GM18861 (cell line): ENCODE results near the gene PARD3B.

Experiments used
- ATAC-seq: cut with Tn5 transposase; IDR thresholded peaks from one replicate; pipeline ENCODE4 v1.9.1; 2021; ENCODE audit not compliant: unreplicated experiment

Gene PARD3B

DNA sequence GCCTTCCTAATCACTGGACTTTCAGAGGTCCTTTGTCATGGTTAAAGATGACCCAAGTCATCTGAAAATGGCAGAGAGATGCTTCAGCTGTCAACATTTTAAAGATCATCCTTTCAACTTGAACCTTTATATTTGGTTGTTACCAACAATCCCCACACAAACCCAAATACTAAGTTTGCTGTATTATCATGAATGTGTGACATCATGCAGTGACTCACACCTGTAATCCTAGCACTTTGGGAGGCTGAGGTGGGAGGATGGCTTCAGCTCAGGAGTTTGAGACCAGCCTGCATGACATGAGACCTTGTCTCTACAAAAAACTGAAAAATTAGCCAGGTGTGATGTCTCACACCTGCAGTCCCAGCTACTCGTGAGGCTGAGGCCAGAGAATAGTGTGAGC, 1081.8 kb downstream of the PARD3B start:
- no peak for ATAC-seq

DNA sequence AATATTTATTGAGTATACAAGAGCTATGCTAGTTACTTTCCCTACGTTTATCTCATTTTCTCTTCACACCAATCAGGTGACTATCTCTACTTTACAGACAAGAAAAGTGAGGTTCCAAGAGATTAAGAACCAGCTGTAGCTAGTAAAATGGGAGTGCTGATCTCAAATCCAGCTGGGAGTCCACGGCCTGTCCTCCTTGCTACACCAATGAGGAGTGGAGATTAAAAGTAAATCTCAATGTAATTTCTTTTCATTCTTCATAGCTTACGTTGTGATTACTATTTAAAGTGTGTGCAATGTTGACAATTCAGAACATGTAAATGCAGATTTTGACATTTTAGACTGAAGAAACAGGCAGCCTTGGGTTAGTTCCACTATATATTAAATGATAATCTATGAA, 1083.1 kb downstream of the PARD3B start:
- ATAC-seq: no peak

DNA sequence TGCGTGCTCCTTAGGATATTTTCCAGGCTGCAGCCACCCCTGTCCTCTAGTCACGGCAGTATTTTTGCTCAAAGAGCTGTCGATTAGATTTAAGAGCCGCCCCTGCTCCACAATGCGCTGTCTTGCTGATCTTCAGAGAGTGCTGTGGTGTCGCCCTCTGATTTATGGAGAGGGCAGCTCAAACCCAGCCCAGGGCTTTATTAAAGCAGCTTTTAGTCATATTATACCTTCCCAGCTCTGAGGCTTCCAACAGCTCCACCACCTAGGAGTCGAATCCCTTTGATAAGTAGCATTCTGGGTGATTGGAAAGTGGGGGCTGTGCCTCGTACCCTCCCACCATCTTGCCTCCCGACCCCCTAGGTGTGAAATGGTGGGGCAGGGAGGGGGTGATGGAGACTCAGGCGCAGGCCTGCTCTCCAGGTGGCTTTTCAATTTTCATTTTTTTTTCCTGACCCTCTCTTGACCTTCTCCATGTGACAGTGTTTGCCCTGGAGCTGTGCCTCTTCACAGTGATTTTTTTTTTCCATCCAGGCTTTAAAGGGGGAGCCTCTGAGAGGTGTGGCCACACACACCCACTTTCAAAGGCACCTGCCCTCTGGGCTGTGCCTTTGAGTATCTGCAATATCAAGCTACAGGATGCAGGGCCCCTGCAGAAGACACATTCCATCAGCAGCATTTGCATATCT, 1084.0 kb downstream of the PARD3B start:
- no peak for ATAC-seq

DNA sequence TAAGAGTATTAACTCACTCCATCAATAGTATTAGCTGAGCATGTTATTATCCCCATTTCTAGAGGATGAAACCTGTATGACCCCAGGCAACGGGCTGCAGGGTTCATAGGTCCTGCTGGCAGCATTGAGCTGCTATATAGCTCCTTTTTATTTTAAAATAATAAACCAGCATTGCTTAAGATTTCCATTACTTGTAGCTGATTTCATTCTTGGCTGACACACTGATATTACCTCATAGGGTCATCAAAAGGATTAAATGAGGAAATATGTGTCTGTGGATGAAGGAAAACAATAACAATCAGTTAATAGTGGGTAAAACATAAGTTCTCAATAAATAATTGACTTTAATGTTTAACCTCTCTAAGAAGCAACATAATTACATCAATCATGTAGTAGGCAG, 1088.7 kb downstream of the PARD3B start:
- no peak for ATAC-seq

- no peak for ATAC-seq
These were observed 1091.5 kb downstream of the PARD3B start for GRCh38 chr2:205636549-205637319.

GRCh38 chr2:205637320-205637602, 1092.0 kb downstream of the PARD3B start:
- no peak for ATAC-seq

DNA sequence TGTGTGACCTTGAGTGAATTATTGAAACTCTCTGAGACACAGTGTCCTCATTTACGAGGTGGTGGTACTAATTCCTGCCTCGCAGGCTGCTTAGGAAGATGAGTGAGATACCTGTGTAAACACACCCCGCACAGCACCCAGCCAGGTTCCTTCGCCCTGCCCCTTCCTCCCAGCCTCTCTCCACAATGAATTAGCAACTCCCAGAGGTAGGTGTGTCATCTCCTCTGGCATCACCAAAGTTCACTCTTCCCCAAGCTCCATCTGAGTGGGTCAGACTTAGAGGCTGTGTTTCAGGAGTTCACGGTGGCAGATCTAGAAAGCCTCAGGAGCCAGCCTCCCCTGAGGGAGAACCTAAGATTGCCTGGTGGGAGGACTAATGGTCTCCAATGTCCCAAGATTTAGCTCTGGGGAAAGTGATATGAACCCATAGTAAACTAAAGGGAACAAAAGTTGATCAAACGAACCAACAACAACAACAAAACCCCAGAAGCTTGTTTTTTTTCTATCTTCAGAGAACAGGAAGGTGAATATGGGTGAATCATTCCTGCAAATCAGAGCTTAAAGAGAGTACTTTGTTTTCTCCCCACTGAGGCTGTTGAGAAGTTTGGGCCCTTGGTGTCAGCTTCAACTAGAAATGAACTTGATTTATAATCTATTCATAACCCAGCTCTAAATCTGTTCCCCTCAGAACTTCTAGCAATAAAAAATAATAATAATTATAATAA, 1092.7 kb downstream of the PARD3B start:
- no peak for ATAC-seq

- ATAC-seq: peak; percentile 47
These were observed 1095.4 kb downstream of the PARD3B start for GRCh38 chr2:205640716-205641115.

DNA sequence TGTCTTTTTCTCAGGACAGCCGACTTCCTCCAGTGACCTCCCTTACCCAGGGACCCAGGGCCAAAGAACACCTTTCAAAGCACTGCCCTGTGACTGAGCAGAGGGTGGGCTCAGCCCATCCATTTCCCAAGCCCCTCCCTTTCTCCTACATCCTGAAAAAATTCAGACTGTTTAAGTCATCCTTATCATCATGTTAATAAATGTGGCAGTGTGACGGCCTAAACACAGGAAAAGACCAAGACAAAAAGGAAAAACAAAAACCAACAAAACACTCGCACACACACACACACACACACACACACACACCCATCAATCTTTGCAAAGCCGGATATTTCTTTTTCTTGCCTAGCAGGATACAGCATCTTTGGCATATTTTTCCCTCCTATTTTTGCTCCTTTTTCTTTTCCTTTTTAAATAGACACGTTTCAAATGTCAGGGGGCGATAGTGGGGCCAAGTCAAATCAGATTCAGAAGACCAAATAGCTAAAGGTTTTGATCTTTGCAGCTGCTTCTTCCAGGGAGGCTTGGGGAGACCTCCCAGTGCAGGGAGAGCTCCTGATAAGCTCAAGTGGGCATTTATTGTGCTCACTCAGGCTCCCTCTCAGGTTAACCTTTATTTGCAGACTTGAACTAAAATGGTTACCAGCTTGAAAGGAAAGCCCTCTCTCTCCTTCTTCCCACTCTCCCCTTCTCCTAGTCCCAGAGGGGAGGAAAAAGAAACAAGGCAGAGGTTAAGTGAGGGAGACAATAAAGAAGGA, 1097.5 kb downstream of the PARD3B start:
- ATAC-seq: no peak

GRCh38 chr2:205643391-205643885, 1098.2 kb downstream of the PARD3B start:
- no peak for ATAC-seq

DNA sequence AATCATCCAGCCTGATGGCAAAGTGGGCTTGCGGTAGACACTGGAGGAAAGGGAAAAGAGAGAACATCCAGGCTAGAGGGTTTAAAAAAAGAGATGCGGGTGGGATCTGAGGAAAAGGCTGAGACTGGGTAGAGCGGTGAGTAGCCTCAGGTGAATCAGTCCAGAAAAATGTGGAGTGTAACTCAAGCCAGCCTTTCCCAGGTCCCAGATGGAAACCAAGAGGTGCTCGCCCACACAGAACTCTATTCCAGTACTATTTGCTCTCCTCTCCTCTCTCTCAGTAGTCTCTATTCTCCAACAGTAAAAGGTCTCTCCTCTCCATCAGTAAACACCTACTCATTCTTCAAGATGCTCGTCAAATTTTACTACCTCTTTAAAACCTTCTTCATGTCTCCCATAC, 1098.7 kb downstream of the PARD3B start:
- ATAC-seq: no peak

DNA sequence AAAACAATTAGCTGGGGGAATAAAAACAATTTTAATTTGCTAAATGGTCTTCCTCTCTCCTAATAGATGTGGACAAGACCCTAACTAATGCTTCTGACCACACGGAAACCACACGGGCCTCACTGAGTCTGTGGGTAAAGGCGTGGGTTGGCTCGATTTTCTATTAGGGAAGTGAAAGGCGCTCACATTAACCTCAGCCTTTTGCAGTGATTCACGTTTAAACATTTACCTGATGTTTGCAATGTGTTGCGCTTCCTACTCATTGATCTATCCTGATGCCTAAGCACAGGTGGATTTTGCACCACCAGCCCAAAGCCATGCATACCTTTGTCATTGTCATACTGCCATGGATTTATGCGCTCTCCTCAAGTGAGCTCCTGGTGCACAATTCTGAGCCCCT, 1101.4 kb downstream of the PARD3B start:
- ATAC-seq: peak; percentile 99

DNA sequence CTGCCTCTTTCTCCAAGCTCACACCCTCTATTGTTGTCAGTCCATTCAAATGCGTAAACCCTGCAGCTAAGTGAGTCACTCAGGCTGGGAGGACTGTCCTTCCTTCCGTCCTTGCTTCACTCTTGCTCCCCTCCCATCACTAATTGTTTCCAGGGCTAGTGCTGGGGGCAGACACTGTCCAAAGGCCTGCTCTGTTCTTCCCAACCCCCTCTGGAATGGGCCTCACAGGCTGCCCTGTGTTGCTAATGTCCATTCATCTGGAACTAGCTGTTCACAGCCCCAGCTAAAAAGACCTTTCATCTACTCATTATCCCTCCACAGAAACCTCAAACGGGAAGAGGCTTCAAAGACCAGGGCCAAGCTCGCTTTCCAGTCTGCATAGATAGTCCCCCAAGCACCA, 1105.2 kb downstream of the PARD3B start:
- no peak for ATAC-seq

DNA sequence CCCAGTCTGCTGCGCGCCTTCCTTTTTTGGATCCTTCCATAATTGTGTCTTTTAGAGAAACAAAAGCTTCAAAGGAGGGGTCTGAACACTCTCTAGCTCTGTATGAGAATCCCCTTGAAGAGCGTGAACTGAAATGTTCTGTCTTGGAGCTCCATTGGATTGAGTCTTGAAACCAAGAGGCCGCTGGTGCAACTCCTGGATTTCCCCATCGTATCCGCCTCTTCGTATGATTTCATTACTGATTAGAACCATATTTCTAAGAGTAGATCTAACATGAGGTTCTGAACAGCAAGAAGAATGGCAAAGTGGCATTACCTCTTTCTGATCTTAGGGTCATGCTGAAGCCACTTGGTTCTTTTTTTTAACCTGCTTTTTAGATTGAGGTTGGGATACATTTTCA, 1105.7 kb downstream of the PARD3B start:
- ATAC-seq: no peak

DNA sequence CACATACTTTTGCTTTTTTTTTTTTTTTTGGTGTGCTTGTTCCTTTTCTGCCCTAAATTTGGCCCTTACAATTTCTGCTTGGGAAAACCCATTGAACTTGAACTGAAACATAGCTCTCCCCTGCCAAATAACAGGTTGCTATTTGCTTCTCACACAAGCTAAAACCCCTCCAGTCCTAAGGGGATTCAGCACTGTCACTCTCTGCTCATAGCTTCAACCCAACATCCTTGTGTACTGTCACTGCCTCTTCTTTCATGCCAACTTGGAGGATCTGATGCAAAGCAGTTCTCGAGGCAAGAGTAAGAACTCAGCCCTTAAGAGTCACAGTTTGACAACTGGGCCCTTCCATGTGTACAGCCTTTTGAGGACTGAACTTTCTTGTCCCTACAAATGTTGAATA, 1106.4 kb downstream of the PARD3B start:
- ATAC-seq: no peak

DNA sequence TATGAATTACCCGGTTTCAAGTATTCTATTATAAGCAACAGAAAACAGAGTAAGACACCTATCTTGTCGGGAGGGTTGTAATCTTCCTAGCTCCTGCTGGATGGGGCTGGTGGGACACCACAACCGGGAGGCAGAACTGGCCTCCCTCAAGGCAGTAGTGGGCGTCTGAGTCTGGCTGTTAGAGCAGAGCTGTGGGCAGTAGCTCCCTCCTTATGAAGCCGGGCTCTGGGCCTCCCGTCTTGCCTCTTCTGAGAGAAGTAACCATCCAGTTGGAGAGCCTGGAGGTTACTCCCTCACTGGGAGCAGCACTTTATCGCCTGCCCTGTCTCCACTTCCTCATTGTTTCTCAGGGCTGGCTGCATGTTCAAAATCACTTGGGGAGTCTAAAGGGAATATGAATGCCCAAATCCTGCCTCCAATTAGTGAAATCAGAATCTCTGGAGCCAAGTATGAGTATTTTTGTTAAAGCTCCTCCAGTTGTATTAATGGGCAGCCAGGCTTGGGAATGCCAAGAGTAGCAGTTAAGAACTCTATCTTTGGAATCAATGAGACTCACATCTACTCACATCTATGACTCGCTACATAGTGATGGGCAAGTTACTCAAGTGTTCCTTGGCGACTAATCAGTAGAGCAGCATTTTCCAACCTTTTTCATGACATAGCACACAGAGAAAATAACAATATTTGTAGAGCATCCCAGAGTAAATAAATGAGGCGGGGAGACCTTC, 1109.8 kb downstream of the PARD3B start:
- no peak for ATAC-seq

DNA sequence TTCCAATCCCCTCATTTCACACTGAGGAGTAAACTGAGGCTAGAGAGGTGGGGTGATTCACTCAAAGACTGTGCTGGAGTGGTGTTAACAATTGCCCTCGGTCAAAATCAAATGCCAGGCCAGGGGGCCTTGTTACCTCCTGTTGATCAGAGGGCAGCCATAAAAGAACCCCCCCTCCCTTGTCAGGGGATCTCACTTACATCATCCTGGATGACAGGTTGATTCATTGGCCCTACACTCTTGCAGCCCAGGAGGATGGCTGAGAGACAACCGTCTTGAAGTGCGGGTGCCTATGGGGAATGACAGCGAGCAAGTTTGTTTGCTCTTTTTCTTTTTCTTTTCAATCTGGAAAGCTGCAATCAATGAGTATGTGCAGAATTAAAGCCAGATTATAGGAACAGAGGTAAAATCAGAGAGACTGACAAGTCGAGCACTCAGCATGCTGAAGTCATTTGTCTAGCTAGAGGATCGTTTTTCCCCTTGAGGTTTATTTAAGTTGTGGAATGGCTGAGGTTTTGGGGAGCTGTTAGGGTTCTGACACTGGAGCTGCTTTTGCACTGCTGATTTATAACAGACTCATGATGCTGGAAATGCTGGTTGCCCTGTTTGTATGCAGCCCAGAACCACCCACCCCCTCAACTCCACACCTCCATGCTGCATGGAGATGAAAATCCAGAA, 1110.6 kb downstream of the PARD3B start:
- ATAC-seq: no peak

- ATAC-seq: no peak
These were observed 1111.2 kb downstream of the PARD3B start for GRCh38 chr2:205656461-205656860.

GRCh38 chr2:205656941-205657340, 1111.7 kb downstream of the PARD3B start:
- no peak for ATAC-seq

- no peak for ATAC-seq
These were observed 1112.3 kb downstream of the PARD3B start for GRCh38 chr2:205657579-205657978.
